HepG2 (cell line): ENCODE measurements around the gene TMEM184B.

Experiments
- EZH2 ChIP-seq: conservative IDR thresholded peaks from 2 replicates; pipeline ENCODE4 v1.6.1; 2012; ENCODE audit warnings: mild to moderate bottlenecking, low read depth, low read length, moderate library complexity
- HOXA5 ChIP-seq: sonication (generic); formaldehyde crosslinking; IDR thresholded peaks from 2 replicates; pipeline ENCODE4 v1.4.0; 2020; ENCODE audit warnings: missing genetic modification reagents
- PHF20 ChIP-seq: sonication (generic); formaldehyde crosslinking; IDR thresholded peaks from 2 replicates; pipeline ENCODE4 v1.5.0; 2020; ENCODE audit warnings: mild to moderate bottlenecking, missing genetic modification reagents
- TBX3 ChIP-seq: fragments of 450-650 bp; IDR thresholded peaks from 2 replicates; pipeline ENCODE4 v1.6.1; 2017; ENCODE audit warnings: antibody characterized with exemption, mild to moderate bottlenecking, inconsistent platforms, borderline replicate concordance
- ZFP91 ChIP-seq: sonication (generic); formaldehyde crosslinking; IDR thresholded peaks from 2 replicates; pipeline ENCODE4 v1.9.0; 2022; ENCODE audit warnings: missing genetic modification reagents, mild to moderate bottlenecking, borderline replicate concordance
- ZNF496 ChIP-seq: sonication (generic); formaldehyde crosslinking; IDR thresholded peaks from 2 replicates; pipeline ENCODE4 v1.8.1; 2023; ENCODE audit warnings: mild to moderate bottlenecking, moderate library complexity, missing genetic modification reagents; ENCODE audit not compliant: insufficient replicate concordance

GRCh38 chr22:38233427-38233826 lies 39.4 kb downstream of the TMEM184B start:
- TF ChIP-seq HOXA5 (no peak), EZH2 (no peak), ZFP91 (CRISPR knock-in tag) (no peak), TBX3 (no peak), PHF20 (CRISPR knock-in tag) (no peak), ZNF496 (no peak)
